HEK293 (cell line): Measurements from ENCODE around the gene PDE4B.

ENCODE experiments used
- CTCF ChIP-seq: fragments of 450-650 bp; formaldehyde crosslinking; IDR thresholded peaks from 2 replicates; pipeline ENCODE4 v1.5.1; 2016; ENCODE audit warnings: missing biosample characterization, missing genetic modification characterization
- REST ChIP-seq: fragments of 450-650 bp; formaldehyde crosslinking; IDR thresholded peaks from 2 replicates; pipeline ENCODE4 v1.5.1; 2016; ENCODE audit warnings: missing biosample characterization, missing genetic modification characterization
- ZNF692 ChIP-seq: fragments of 450-650 bp; formaldehyde crosslinking; IDR thresholded peaks from 2 replicates; pipeline ENCODE4 v1.5.1; 2016; ENCODE audit warnings: missing biosample characterization, missing genetic modification characterization

GRCh38 chr1:66328896-66329295 lies 536.2 kb downstream of the PDE4B start:
- TF ChIP-seq REST (tag by site-specific recombination) (no peak), CTCF (tag by site-specific recombination) (no peak), ZNF692 (tag by site-specific recombination) (no peak)
